Hematopoietic multipotent progenitor cell treated with erythropoietin and hydrocortisone succinate and interleukin-3 and kit ligand, for 17 days (in vitro differentiated cells): ENCODE results near the gene LIPE.

ENCODE experiments used
- DNase-seq: peaks from one replicate; pipeline ENCODE4 v3.0.0-alpha.2; 2015; ENCODE audit warnings: low spot score

The LIPE gene

DNA sequence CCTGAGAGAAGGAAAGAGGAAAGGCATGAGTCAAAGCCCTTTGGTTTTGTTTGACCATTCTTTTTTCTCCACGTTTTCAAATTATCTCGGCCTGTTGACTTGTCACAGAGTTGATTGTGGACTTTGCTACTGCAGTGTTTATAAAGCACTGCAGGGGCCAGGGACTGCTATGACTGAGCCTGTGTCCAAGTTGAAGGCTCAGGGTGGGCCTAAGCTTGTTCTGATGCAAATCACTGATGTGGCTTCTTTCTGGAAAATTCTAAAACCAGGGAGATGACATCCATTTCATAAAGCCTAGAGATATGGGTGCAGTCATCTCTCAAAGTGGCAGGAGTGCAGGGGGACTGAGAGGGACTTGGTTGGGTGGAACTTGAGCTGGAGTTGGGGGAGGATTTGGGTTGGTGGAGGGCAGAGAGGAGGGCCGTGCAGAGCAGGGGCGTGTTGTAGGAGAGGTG is 16.8 kb upstream of the LIPE start:
- DNase-seq = no peak

DNA sequence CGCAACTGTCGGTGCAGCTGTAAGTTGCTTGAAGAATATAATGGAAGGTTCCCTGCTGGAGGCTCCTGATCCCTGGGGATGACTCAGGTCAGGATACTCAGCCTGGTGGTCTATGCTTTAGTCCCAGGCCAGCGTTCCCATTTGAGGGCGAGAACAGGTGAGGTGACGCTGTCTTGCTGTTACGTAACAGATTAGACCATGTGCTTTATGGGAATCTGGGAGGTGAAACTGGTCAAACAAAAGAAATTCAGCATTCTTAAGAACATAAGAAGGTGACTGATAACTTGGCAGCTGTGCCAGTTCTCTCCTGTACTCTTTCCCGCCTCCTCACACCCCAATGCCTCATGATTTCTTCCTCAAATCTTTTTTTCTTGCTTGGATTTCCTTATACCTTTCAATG is 15.6 kb upstream of the LIPE start, which contains the start of gene CXCL17:
Gene CXCL17, minus strand, starts transcription at position 114 of the 400 bp plus-strand sequence. CDS start 114 bp downstream, outside the sequence.
- no peak for DNase-seq

GRCh38 chr19:42441049-42441445 is 13.9 kb upstream of the LIPE start:
- no peak for DNase-seq

- DNase-seq = peak; percentile 76
Observed at GRCh38 chr19:42440357-42441048, 13.3 kb upstream of the LIPE start.

DNA sequence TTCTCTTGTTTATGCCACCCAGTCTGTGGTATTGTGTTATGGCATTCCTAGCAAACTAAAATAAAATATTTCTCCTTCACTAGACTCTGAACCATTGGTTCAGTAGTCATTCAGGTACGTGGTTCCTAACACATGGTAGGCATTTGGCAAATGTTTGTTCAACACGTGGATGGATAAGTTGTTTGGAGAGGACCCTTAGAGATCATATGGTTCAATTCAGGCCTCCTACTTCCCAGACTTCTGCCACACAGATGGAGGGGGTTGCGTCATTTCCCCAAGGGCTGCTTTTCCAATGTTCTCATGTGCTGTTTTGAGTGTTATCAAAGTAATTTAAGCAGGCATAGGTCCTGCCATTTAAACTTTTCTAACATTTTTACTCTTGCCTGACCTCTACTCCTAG is 8.8 kb upstream of the LIPE start:
- DNase-seq = no peak

GRCh38 chr19:42435316-42435715 is 8.1 kb upstream of the LIPE start:
- DNase-seq = no peak

DNA sequence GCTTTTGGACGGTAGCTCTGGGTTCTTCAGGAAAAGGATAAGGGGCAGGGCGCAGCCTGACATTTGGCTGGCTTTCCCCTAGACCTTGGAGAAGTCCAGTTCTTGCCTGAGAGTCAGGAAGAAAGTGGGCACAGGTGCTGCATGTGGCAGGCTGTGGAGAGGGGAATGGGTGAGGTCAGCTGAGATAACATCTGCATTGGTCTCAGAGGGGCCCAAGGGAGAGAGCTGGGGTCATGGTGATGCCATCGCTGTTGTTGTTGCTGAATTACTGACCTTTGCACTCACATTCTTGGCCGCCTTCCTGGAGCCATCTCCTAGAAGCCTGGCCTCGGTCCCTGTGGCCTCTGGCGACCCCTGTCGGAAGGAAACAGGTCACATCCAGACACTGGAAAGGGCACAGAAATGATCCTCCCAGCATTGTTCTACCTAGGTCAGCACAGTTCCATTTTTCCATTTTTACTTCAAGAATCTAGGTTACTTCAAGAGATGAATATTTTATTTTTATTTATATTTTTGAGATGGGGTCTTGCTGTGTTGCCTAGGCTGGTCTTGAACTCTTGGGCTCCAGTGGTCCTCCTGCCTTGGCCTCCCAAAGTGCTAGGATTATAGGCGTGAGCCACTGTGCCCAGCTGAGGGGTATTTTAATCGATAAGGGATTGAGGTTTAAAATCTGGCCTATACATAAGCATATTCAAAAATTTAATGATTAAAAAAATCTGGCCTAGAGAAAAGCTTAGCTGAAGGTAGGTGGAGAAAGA is 6.5 kb upstream of the LIPE start:
- DNase-seq = peak; percentile 68

- no peak for DNase-seq
Observed at GRCh38 chr19:42431486-42431885, 4.3 kb upstream of the LIPE start.

DNA sequence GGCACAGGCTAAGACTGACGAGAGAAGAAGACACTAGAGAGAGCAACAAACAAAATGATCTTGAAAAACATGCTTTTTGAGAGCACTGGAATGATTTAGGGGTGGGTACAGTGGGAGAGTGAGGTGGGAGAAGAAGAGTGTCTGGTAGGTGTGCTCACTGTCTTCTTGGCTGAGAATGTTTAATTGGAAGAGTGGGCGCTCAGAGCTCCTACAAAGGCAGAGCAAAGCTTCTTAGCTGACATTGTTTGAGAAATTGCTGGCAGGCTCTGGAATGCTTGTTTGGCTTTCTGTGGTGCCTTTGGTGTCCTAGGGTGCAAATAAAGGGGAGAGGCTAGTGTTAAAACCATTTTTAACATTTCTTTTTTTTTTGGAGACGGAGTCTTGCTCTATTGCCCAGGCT is 1.5 kb upstream of the LIPE start:
- DNase-seq = no peak

- DNase-seq = no peak
Observed at GRCh38 chr19:42426643-42427042, 545 bp downstream of the LIPE start.

- no peak for DNase-seq
Observed at GRCh38 chr19:42424712-42425131, 2.5 kb downstream of the LIPE start.

DNA sequence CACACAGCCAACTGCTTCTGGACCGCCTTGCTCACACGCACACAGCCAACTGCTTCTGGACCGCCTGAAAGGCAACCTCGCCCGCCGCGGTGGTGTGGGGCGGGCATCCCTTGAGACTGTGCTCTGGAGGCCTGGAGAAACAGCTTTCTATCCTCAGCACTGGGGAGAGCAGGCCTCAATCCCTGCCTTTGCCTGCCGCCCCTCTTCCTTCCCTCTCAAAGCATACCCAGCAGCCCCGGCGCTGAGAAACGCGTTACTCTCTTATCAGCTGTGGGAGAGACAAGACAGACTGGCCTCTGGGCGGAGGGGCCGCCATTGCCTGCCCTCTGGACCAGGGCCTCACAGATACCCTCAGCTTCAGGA is 2.9 kb downstream of the LIPE start:
- no peak for DNase-seq

- peak; percentile 77 for DNase-seq
Observed at GRCh38 chr19:42423462-42424344, 3.5 kb downstream of the LIPE start.

DNA sequence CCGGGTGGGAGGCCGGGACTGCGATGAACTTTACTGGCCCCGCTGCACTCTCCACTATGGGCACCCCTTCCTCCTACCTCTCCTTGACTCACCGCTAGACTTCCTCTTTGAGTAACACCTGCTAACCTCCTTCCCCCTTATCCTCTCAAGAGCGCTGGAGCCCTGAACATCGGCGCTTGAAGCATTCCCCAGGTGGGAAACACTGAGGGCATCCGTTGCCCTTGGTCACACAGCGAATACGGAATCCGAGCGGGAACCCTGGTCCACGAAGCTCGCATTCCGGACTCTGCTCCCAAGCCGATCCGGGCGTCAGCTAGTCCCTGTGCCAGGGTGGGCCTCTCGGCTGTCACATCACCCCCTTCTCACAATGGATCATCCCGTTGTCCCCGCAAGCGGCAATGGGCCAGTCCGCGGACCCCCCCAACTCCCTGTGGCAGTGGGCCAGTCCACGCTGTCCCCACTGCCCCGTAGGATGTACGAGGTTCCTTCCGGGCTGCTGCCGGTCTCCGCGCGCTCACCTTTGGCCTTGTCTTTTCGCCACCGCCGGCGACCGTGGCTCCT is 4.2 kb downstream of the LIPE start:
- DNase-seq = no peak

DNA sequence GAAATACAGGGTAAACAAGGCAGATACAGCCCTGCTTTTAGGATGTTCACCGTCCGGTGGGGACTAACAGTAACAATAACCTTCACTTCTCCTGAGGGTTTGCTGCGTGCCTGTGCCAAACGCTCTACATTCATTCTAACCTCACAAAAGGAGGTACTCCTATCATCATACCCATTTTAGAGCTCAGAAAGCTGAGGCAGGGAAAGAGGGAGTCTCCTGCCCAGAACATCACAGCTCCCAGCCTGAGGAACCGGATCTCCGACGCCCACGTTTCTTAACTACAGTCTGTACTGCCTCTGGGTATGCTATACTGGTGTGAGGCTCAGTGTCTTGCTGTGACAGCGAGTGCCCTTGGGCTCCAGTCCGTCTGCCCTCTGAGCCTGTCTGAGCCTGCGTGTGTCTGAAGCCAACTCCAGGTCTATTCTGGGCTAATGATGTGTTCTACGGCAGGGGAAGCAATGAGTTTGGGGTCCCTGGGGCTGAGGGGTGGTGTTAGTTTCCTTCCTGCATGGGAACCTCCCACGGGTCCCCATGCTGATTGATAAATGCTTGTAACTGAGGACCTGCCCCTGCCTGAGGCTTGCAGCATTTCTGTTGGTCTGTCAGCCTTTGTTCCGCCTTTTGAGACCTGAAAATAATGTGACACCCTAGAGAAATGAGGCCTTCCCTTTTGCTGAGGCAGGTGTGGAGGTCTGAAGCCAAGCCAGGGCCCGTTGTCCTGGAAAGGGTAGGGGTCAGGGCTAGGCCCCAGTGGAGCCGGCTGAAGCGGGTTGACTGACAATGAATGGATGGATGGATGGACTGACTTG is 4.9 kb downstream of the LIPE start:
- DNase-seq = no peak

GRCh38 chr19:42421591-42422031 is 5.6 kb downstream of the LIPE start:
- DNase-seq = no peak

GRCh38 chr19:42421101-42421500 is 6.1 kb downstream of the LIPE start:
- no peak for DNase-seq

DNA sequence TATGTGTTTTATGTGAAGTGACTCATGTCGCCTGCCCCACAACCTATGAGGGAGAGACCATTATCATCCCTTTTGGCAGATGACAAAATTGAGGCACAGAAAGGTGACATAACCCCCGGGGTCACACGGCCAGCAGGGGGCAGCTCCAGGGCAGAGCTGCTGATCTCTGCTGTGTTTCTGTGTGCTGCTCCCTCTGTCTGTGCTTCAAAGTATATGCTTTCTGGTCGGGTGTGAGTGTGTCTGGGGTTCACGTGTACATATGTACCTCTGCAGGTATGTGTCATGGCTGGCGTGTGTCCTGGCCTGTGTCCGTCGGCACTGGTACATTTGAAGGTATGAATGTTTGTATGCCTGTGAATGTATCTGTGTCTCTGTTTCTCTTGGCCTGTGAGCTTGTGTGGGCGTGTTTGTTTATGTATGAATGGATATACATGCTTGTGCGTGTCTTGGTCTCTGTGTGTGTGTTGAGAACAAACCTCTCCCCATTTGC is 7.1 kb downstream of the LIPE start:
- DNase-seq = peak; percentile 66

GRCh38 chr19:42419309-42419708 is 7.9 kb downstream of the LIPE start:
- DNase-seq = no peak

DNA sequence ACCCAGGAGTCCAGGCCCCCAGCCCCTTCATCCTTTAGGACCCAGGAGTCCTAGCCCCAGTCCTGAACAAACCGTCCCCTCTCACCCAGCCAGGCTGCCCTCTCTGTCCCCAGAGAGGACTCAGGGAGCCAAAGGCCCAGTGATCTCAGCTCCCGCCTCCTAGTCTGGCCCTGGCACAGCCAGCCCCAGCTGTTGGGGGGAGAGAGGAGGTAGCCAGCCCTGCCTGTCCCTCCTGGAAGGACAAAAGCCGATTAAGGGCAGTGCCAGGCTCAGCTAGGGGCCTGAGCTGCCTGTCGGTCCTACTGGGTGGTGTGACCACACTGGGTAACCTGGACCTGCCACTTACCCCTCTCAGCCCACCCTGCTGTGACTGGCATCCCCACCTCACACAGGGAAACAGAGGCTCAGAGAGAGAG is 14.5 kb downstream of the LIPE start:
- DNase-seq = no peak

DNA sequence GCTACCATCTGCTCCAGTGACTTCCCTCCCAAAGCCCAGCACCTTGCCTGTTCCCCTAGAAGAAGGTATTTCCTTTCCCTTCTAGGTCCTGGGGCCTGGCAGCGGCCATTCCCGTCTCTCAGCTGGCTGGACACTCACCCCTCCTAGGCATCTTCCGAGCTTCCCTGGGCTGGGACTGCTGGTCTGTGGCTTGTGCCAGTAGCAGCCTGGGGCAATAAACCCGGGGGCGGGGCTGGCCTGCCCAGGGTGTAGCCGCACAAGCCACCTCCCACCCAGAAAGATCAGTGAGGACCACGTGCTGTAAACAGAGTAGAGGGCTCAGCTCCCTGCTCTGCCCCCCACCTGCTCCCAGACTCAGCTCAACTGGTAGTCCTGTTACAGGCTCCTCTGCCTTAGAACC is 15.0 kb downstream of the LIPE start:
- no peak for DNase-seq
